Skeletal muscle cell (primary cell): ENCODE measurements around the gene NRXN3.

Experiments used
- DNase-seq: peaks from one replicate; pipeline ENCODE4 v3.0.0-alpha.2; 2010; ENCODE audit warnings: low read depth
- H3K4me3 ChIP-seq: 2 replicates; pipeline ENCODE4 v1.5.1; 2011; ENCODE audit warnings: low read depth, mild to moderate bottlenecking, control low read depth, low read length, moderate library complexity

The NRXN3 gene

GRCh38 chr14:78170203-78170602 is at the start of gene NRXN3:
NRXN3 (plus strand) TSS chr14:78170373; CDS start chr14:78243094, 72,721 bp downstream.
- DNase-seq = no peak
- H3K4me3 ChIP-seq = no peak within 1 kb of the TSS

DNA sequence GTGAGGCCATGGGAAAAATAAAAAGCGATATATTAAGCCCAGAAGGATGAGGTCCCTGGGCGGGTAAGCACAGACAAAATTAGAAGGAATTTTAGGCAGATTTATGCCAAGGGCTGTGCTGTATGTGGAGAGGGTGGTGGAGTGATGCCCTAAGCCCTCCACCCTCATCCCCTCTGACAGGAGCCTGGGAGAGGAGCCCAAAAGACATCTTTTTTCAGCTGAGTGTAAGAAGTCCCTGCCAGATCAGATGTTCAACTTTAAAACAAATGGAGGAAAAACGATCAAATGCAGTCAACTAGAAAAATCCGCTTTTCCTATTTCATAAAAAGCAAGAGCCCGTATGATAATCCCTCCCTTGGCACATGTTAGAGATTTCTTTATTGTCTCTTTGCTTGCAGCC is 47.7 kb upstream of the NRXN3 start:
- no peak for DNase-seq
- no peak overlapping the region for H3K4me3 ChIP-seq

DNA sequence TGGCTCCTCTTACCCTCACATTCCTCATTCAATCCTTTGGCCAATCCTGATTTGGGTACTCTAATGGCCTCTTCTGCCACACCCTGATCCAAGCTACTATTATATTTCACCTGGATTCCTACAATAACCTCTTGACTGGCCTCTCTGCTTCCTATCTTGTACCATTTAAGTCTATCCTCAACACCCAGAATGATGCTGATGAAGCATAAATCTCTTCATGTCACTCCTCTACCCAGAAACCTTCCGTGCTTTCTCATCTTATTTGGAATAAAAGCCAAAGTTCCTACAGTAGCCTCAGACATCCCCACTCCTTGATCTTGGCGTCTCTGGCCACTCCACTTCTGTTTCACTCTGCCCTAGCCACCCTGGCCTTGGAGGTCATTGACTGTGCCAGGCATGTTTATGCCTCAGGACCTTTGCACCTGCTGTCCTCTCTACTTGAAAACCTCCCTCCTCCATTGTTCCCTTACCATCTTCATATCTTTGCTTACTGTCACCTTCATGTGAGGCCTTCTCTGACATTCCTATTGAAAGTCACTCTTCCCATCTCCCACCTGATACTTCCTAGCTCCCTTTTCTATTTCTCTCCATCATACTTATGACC is 46.4 kb upstream of the NRXN3 start:
- DNase-seq = no peak

GRCh38 chr14:78127961-78128360 is 42.2 kb upstream of the NRXN3 start:
- DNase-seq = no peak
- no peak overlapping the region for H3K4me3 ChIP-seq

More for the DNA sequence above, 46.4 kb upstream of the NRXN3 start:
- H3K4me3 ChIP-seq = no peak overlapping the region

DNA sequence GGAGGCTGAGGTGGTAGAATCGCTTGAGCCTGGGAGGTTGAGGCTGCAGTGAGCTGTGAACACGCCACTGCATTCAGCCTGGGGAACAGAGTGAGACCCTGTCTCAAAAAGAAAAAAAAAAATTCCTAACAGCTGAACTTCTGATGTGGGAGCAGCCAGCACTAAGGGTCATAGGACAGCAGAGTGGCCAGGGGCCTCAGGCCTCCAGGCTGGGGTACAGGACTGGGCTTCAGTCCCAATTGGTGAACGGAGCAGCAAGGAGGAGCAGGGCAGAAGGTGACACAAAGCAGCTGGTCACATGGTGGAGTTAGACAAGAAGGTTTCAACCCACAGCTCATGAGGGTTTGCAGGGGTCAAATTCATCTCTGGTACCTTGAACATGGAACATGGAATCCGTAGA is 40.8 kb upstream of the NRXN3 start:
- no peak for DNase-seq
- H3K4me3 ChIP-seq = no peak overlapping the region

DNA sequence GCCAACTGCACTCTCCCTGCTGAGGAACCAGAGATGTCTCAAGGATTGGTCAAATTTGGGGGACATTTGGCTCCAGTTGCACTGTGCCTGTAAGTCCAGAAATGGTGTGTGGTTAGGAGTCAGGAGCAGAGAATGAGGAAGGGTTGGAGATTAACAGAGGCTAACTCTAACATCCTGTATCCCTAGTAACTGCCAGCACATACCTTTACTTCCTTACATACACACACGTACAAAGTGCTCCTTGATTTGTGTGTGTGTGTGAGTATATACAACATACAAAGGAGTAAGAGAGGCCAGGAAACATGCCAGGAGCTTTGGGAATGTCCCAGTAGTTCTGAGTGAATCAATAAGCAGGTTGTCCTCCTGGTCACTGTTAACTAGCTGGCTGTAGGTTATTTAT is 39.8 kb upstream of the NRXN3 start:
- DNase-seq = no peak

DNA sequence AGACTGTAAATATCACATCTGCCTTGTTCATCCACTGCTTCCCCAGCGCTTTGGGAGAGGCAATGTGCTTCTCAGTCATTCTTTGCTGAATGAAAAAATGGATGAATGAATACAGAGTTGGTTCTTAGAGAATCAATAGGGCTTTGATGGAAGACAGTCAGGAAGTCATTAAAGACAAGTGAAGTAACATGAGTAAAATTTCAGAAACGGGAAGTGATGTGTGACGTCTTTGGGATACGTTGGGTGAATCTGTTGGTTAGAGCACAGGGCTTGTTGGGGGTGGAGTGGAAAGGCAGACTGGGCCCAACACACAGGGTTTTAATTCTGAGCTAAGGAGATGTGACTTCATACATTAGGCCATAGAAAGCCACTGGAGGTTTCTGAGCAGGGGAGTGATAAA is 39.0 kb upstream of the NRXN3 start:
- DNase-seq = no peak
- no peak overlapping the region for H3K4me3 ChIP-seq

More for the DNA sequence above, 39.8 kb upstream of the NRXN3 start:
- no peak overlapping the region for H3K4me3 ChIP-seq

GRCh38 chr14:78131616-78132015 is 38.6 kb upstream of the NRXN3 start:
- no peak overlapping the region for H3K4me3 ChIP-seq
- no peak for DNase-seq

- no peak for DNase-seq
- no peak overlapping the region for H3K4me3 ChIP-seq
Measured at GRCh38 chr14:78135450-78135891, 34.7 kb upstream of the NRXN3 start.

GRCh38 chr14:78136695-78137094 is 33.5 kb upstream of the NRXN3 start:
- no peak for DNase-seq
- H3K4me3 ChIP-seq = no peak overlapping the region

DNA sequence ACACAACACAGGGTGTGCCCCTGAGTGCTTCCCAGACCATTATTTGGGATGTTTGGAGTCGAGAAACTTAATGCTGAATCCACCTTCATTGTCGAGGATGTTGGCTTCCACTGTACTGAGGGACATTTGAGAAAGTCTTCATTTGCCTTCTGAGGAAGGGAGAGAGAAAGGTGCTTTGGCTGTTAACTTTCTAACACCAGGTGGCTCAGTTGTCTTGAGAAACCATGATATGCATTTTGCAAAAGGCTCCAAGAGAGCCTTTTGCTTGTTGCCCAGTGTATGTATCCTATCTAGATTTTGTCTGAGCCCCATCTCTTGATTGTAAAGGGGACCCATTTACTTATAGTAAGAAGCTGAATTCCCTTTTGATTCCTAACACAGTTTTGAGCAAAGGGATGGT is 28.6 kb upstream of the NRXN3 start:
- no peak for DNase-seq
- no peak overlapping the region for H3K4me3 ChIP-seq

GRCh38 chr14:78142998-78143397 is 27.2 kb upstream of the NRXN3 start:
- DNase-seq = no peak
- H3K4me3 ChIP-seq = no peak overlapping the region

- DNase-seq = no peak
- no peak overlapping the region for H3K4me3 ChIP-seq
Measured at GRCh38 chr14:78143489-78144145, 26.6 kb upstream of the NRXN3 start.

DNA sequence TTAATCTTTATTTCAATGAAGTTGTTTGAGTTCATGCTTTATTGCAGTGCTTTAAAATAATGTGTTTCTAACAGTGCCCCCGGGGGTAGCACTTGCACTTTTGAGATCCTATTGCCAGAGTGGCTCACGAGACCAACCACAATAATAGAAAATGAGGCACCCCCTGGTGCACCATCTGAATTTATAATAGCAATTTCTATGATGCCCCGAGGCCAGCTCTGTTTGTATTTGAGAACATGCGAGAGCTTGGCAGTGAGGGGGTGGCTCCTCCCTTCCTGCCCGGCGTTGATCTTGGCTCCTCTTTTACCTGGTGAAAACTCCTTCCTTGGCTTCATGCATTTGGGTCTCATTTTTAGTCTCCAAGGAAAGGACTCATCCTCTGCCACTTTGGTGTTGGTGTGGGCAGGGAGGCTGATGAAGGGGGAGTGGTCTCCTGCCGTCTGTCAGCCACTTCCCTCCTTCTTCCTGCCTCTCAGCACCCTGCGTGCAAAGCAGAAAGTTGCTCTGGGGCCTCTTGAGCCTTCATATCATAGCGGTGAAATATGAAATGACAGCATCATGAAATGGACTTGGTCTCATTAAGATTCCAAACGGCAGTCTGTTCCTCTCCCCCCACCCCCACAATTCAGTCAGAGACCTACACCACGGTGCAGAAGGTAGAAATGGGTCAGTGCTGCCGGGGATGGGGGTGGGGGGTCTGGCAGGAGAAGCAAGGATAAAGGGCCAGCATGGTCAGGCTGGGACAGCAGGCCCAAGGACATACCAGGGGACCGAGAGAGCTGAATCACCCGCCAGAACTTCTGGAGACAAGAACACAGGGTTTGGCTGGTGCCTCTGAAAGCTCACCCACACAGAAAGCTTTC is 17.7 kb upstream of the NRXN3 start:
- H3K4me3 ChIP-seq = no peak overlapping the region
- DNase-seq = no peak

DNA sequence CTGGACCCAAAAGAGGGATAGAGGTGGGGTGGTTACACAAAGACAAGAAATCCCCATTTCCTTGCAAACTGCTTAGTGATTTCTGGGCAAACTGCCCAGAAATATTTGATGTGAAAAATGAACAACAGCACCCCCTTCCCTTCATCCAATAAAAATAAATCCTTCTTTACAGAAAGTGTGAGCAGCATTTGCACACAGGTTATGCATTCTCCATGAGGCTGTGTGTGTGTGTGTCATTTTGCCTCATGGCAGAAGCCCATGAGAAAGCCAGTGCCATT is 17.2 kb upstream of the NRXN3 start:
- no peak overlapping the region for H3K4me3 ChIP-seq
- no peak for DNase-seq

DNA sequence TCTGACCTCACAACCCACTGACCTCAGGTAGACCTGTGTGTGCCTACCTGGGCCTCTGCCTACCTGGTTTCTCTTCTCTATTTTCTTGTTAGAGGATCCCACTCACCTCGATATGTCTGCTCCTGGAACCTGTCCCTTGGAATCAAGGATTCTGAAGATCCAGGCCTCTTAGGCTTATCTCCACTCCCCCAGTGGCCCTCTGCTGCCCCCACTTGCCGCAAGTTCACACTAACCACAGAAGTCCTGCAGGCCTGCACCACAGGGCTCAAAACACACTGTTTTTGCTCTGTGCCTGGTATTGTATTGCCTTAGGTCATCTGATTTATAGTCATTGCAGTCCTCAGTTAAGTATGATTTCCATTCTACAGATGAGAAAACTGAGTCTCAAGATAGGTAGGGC is 15.3 kb upstream of the NRXN3 start:
- DNase-seq = no peak
- H3K4me3 ChIP-seq = no peak overlapping the region

GRCh38 chr14:78156196-78156595 is 14.0 kb upstream of the NRXN3 start:
- H3K4me3 ChIP-seq = no peak overlapping the region
- DNase-seq = no peak

GRCh38 chr14:78157494-78158437 is 12.4 kb upstream of the NRXN3 start:
- DNase-seq = no peak
- H3K4me3 ChIP-seq = no peak overlapping the region

GRCh38 chr14:78162202-78162601 is 8.0 kb upstream of the NRXN3 start:
- no peak for DNase-seq
- H3K4me3 ChIP-seq = no peak overlapping the region
